Tibial nerve (tissue), 3 donors: Measurements from ENCODE around the gene PTCH1.

Experiments
- EP300 ChIP-seq, 2 donors: sonication (generic); formaldehyde crosslinking; IDR thresholded peaks; one replicate each; pipeline ENCODE4 v1.6.1; 2017; ENCODE audit warnings: antibody characterized with exemption in 2 of 2, mild to moderate bottlenecking in 1 of 2
- POLR2A ChIP-seq, 2 donors: fragments of 450-650 bp; IDR thresholded peaks; one replicate each; pipeline ENCODE4 v1.6.1; 2017; ENCODE audit warnings: antibody characterized with exemption in 2 of 2, mild to moderate bottlenecking in 2 of 2, moderate library complexity in 2 of 2

DNA sequence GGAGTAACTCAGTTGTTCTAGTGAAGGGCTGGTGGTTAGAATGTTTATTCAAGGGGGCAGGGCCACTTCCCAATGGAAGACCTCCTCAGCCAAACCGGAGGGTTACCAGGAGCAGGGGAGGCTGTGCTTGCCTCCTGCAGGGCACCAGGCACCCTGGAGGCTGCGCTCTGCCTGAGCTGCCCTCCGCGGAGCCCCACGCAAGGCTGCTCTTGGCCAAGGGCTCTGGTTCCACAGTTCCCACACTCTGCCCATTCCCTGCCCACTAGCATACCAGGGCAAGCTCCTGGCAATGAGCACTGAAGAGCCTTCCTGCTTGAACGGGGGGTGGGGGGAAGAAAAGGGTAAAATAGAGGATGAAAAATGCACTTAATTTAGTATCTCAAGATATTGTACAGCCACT is 35.5 kb upstream of the PTCH1 start:
- TF ChIP-seq POLR2A (IDR thresholded peaks at IDR 0.05) = no peak
- TF ChIP-seq EP300 (IDR thresholded peaks at IDR 0.05) = no peak
